Measurements from ENCODE around the gene LCK. TPM values are rescaled to one million over a fixed set of nuclear protein-coding genes. Genes with fewer than 3 reads are reported as not detected.

LCK gene
- total and polyA plus RNA-seq, 2 of the 8 experiments (the other 6 are each of a cell fraction or from before 2014, with no cell fraction given) = 75.3 to 122 TPM

GRCh38 chr1:32289256-32289655 is 38.2 kb downstream of the LCK start:
- ChIA-PET POLR2A (ENCODE audit: partially characterized antibody) (interaction anchor here (1.1 to 3.2 kb wide), 3 partner anchors 10 to 48 kb away, joined by 3 to 16 read pairs (median 3); no protein-coding TSS in a partner anchor), CTCF (ENCODE audit: partially characterized antibody) (interaction anchor here (0.8 to 6.0 kb wide), 3 partner anchors 41 to 74 kb away, joined by 3 to 34 read pairs (median 5); partner anchors contain the start of genes FAM167B and LCK)
- FAIRE-seq (no peak), DNase-seq (ENCODE audit: low read depth in 1 of 2, low spot score in 2 of 2) (no peak)
- Histone ChIP-seq H2BK12ac (ENCODE audit: low read depth, low read length) (no peak overlapping the region), H4K8ac (ENCODE audit: extremely low read depth, insufficient read depth, low read length) (no peak overlapping the region), H3K9me3 (ENCODE audit: insufficient read depth in 2 of 2, low read depth in 1 of 2, low read length in 1 of 2) (no peaks in the 10 kb centered on the region), H3K4ac (replicated peaks; ENCODE audit: insufficient read length, low read depth, low read length) (no peak overlapping the region), H3K79me2 (ENCODE audit: control insufficient read depth in 1 of 2, insufficient read depth in 2 of 2, low read length in 2 of 2) (peaks cover 0 to 19% of the 10 kb centered on the region in 2 experiments; a peak in 3 of 4 replicates), H3K4me1 (replicated peaks in 1 of 4; ENCODE audit: control insufficient read depth in 3 of 4, insufficient read depth in 4 of 4, low read length in 3 of 4) (peaks cover 0 to 5% (median 2%) of the 10 kb centered on the region in 4 experiments; a peak in 5 of 7 replicates), H3K18ac (ENCODE audit: extremely low read depth, low read length) (no peak overlapping the region), H3K79me1 (ENCODE audit: low read depth, low read length) (peaks cover 3% of the 10 kb centered on the region; the same call in 1 of the 2 replicates), H2BK120ac (replicated peaks; ENCODE audit: low read depth, low read length) (no peak overlapping the region), H3K4me2 (ENCODE audit: insufficient read depth in 1 of 2, low read depth in 2 of 2, low read length in 2 of 2) (no peak overlapping the region), H2AFZ (ENCODE audit: low read length) (no peak overlapping the region), H3K27me3 (replicated peaks in 1 of 4; ENCODE audit: control insufficient read depth in 3 of 4, extremely low read depth in 1 of 4, insufficient read depth in 3 of 4, low read length in 3 of 4) (no peaks in the 10 kb centered on the region), H2AK5ac (ENCODE audit: low read depth, low read length) (no peak overlapping the region), H3K23me2 (ENCODE audit: low read depth, low read length) (peaks cover 3% of the 10 kb centered on the region), H2BK5ac (ENCODE audit: low read depth, low read length) (no peak overlapping the region), H4K5ac (ENCODE audit: insufficient read length, low read depth, low read length) (no peak overlapping the region), H4K91ac (replicated peaks; ENCODE audit: insufficient read length, low read length) (no peak overlapping the region), H3K9ac (replicated peaks in 1 of 4; ENCODE audit: extremely low read depth in 1 of 4, low read depth in 3 of 4, low read length in 3 of 4) (no peak overlapping the region), H4K20me1 (replicated peaks in 1 of 2; ENCODE audit: control insufficient read depth in 1 of 2, insufficient read depth in 2 of 2, low read length in 2 of 2) (no peaks in the 10 kb centered on the region), H3K36me3 (ENCODE audit: control insufficient read depth in 2 of 4, insufficient read depth in 4 of 4, low read length in 3 of 4) (peaks cover 0 to 4% (median 0%) of the 10 kb centered on the region in 4 experiments; a peak in 1 of 8 replicates), H3K56ac (replicated peaks; ENCODE audit: insufficient read length, low read depth, low read length) (no peak overlapping the region), H3K27ac (ENCODE audit: low read depth, low read length) (no peak overlapping the region), H2BK20ac (ENCODE audit: low read length) (no peak overlapping the region), H3K23ac (ENCODE audit: insufficient read length) (no peak overlapping the region), H3K14ac (ENCODE audit: insufficient read length) (no peak overlapping the region), H2BK15ac (ENCODE audit: low read length) (no peak overlapping the region), H3K4me3 (ENCODE audit: extremely low read depth in 1 of 4, insufficient read depth in 2 of 4, low read depth in 3 of 4, low read length in 4 of 4) (no peak overlapping the region)
- 96% methylated on average over 7 of the region's 7 CpGs; no CpG with 5 or more reads in 1 of the 2 experiments for WGBS, 2 experiments (ENCODE audit: extremely low coverage in 1 of 2, insufficient coverage in 1 of 2, insufficient read length in 1 of 2, insufficient replicate concordance in 2 of 2, low coverage in 1 of 2, low lambda C conversion rate in 2 of 2, missing lambda C conversion rate in 1 of 2)
- no peak for TF ChIP-seq CHD2 (IDR thresholded peaks at IDR 0.05; ENCODE audit: low read length)
- no peak for TF ChIP-seq USF2 (IDR thresholded peaks at IDR 0.05; ENCODE audit: low read length)
- no peak for TF ChIP-seq CTCF (IDR thresholded peaks at IDR 0.05; ENCODE audit: control extremely low read depth in 1 of 3, insufficient read depth in 1 of 3, low read depth in 1 of 3, low read length in 3 of 3)
- TF ChIP-seq EZH2 (IDR thresholded peaks at IDR 0.05; ENCODE audit: low read depth, low read length, severe bottlenecking) = no peak
- TF ChIP-seq MAFK (IDR thresholded peaks at IDR 0.05; ENCODE audit: low read depth, low read length) = no peak
- TF ChIP-seq ATF2 (IDR thresholded peaks at IDR 0.05; ENCODE audit: low read length) = no peak
- no peak for TF ChIP-seq RNF2 (IDR thresholded peaks at IDR 0.05; ENCODE audit: borderline replicate concordance, low read depth, low read length, missing control alignments, poor library complexity, severe bottlenecking)
